Mesothelial cell of epicardium (in vitro differentiated cells): ENCODE results near the gene STK32B. TPM values are rescaled to one million over a fixed set of nuclear protein-coding genes. Genes with fewer than 3 reads are reported as not detected.

Experiments
- DNase-seq, 2 experiments: peaks; one replicate each; pipeline ENCODE4 v3.0.0; 2021; ENCODE audit warnings: low spot score in 2 of 2; ENCODE audit not compliant: unreplicated experiment in 2 of 2
- H3K27ac Mint-ChIP-seq: 2 replicates; pipeline ENCODE4 v1.8.0; 2021; ENCODE audit warnings: mixed read lengths
- H3K27me3 Mint-ChIP-seq: 2 replicates; pipeline ENCODE4 v1.8.0; 2021; ENCODE audit warnings: low read depth, mixed read lengths
- H3K36me3 Mint-ChIP-seq: 2 replicates; pipeline ENCODE4 v1.8.0; 2021; ENCODE audit warnings: mixed read lengths
- H3K4me1 Mint-ChIP-seq: 2 replicates; pipeline ENCODE4 v1.8.0; 2021; ENCODE audit warnings: mixed read lengths
- H3K4me3 Mint-ChIP-seq: 2 replicates; pipeline ENCODE4 v1.8.0; 2021; ENCODE audit warnings: mild to moderate bottlenecking, moderate library complexity, mixed read lengths
- H3K9me3 Mint-ChIP-seq: 2 replicates; pipeline ENCODE4 v1.8.0; 2021; ENCODE audit warnings: mixed read lengths
- total RNA-seq: library from RNA; stranded (reverse); gene quantifications from 3 replicates; pipeline ENCODE4 v1.2.1, GENCODE V29; 2021
- TF ChIP-seq, protein P1 (sequence below): fragments of 200-600 bp; sonication (generic); IDR thresholded peaks from one replicate; pipeline ENCODE4 v1.5.0; 2021; ENCODE audit warnings: antibody characterized with exemption; ENCODE audit not compliant: unreplicated experiment

The STK32B gene
- total RNA-seq, 1 donor from 2014 or later, result 0.96 TPM

- H3K4me1 Mint-ChIP-seq, result no peaks in the 10 kb centered on the region
- H3K9me3 Mint-ChIP-seq, result no peaks in the 10 kb centered on the region
- no peaks in the 10 kb centered on the region for H3K36me3 Mint-ChIP-seq
- TF ChIP-seq, protein P1, sequence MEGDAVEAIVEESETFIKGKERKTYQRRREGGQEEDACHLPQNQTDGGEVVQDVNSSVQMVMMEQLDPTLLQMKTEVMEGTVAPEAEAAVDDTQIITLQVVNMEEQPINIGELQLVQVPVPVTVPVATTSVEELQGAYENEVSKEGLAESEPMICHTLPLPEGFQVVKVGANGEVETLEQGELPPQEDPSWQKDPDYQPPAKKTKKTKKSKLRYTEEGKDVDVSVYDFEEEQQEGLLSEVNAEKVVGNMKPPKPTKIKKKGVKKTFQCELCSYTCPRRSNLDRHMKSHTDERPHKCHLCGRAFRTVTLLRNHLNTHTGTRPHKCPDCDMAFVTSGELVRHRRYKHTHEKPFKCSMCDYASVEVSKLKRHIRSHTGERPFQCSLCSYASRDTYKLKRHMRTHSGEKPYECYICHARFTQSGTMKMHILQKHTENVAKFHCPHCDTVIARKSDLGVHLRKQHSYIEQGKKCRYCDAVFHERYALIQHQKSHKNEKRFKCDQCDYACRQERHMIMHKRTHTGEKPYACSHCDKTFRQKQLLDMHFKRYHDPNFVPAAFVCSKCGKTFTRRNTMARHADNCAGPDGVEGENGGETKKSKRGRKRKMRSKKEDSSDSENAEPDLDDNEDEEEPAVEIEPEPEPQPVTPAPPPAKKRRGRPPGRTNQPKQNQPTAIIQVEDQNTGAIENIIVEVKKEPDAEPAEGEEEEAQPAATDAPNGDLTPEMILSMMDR, result no peak
- no peak overlapping the region for H3K27ac Mint-ChIP-seq
- no peak overlapping the region for H3K4me3 Mint-ChIP-seq
- no peak for DNase-seq
- peaks cover 2% of the 10 kb centered on the region for H3K27me3 Mint-ChIP-seq
These were observed 313.1 kb downstream of the STK32B start for GRCh38 chr4:5364406-5364805.

DNA sequence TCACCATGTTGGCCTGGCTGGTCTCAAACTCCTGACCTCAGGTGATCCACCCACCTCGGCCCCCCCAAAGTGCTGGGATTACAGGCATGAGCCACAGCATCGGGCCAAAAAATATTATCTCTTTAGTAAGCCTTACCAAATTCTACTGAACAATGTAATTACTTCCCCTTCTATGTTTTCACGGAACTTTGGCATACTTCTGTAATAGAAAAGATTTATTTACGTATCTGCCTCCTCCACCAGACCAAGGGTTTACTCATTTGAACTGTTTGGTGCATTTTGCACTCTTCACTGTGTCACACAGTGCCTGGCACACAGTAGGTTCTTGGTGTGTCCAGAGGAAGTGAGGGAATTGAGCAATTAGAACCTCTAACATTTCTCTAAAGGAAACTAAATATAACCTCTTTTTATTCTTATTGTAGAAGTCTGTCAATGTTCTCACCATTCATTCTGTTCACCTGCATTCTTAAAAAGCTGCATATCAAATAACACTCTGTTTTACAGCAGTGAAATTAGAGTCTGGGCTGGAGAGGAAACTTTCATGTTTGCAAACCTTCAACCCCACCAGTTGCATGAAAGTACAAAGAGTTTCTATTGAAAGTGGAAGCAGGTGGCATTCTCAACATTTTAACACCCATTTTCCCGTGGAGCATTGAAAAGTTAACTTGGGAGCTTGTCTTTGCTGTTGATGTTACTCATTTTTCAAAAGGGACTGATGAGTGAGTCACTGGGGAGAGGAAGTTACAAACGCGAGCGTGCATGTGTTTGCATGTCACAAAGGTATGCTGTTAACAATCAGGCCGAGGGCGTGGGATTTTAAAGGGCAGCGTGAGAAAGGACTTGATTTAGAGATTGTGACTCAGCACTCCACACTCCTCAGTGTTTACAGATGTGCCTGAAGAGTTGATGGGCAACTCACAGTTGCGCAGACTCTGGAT, 314.1 kb downstream of the STK32B start:
- Mint-ChIP-seq H3K4me3 (no peak overlapping the region), H3K27me3 (no peaks in the 10 kb centered on the region), H3K9me3 (no peaks in the 10 kb centered on the region), H3K36me3 (no peaks in the 10 kb centered on the region), H3K27ac (no peak overlapping the region), H3K4me1 (no peaks in the 10 kb centered on the region)
- TF ChIP-seq, protein P1, result no peak
- no peak for DNase-seq

DNA sequence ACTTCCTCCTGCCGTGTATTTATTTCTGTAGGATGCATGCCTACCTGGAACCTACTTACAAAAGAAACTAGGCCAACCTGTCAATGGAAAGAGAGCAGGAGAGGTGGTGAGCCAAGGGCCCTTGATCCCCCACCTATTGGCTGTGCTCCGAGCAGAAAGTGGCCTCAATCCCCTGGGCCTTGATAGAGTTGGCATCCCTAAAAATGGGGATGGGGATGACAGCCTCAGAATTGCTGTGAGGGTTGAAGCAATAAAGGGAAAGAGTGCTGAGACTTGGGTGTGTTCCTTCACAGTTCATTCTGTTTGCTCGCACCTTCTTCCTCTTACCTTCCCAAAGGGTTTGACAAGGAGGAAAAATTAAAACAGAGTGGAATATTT, 314.7 kb downstream of the STK32B start:
- TF ChIP-seq, protein P1, result no peak
- H3K9me3 Mint-ChIP-seq, result peaks cover 2% of the 10 kb centered on the region
- no peaks in the 10 kb centered on the region for H3K27me3 Mint-ChIP-seq
- no peaks in the 10 kb centered on the region for H3K36me3 Mint-ChIP-seq
- H3K4me1 Mint-ChIP-seq, result no peaks in the 10 kb centered on the region
- no peak overlapping the region for H3K27ac Mint-ChIP-seq
- DNase-seq, result no peak
- no peak overlapping the region for H3K4me3 Mint-ChIP-seq

DNA sequence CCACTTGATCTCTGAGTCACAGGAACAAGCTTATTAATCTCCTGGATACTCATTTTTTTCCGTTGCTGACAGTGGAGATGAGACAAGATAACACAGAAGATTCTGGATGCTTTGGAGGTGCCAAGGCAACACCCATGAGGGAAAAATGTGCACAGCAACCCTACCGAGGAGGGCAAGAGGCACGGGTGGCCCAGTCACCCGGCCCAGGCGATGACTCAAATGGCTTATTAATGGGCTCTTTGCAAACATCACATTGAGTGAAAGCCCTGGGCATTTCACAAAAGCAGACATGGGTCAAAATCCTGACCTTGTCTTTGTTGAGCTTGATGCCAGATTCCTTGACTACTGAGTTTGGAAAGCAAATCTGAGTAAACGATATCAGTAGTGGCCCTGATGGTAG, 315.1 kb downstream of the STK32B start:
- no peaks in the 10 kb centered on the region for H3K4me1 Mint-ChIP-seq

DNA sequence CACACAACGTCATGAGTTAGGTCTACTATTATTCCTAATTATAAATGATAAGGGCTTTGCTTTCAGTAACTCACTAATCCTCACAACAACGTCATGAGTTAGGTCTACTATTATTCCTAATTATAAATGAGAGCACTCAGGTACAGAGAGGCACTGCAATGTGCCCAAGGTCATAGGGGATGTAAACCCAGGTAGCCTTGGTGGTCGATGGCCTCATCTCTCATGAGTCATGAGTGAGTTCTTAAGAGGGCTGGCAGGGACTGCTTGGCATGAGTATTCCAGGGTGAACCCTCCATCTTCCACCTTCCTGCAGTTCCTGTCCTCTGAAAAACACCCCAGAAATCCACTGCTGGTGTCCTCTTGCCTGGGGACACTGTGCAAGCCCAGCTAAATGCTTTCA, 317.1 kb downstream of the STK32B start:
- Mint-ChIP-seq H3K9me3 (peaks cover 4% of the 10 kb centered on the region), H3K27me3 (no peaks in the 10 kb centered on the region), H3K36me3 (no peaks in the 10 kb centered on the region), H3K4me3 (no peak overlapping the region), H3K4me1 (no peaks in the 10 kb centered on the region), H3K27ac (no peak overlapping the region)
- no peak for DNase-seq
- TF ChIP-seq, protein P1, result no peak

More for the DNA sequence above, 315.1 kb downstream of the STK32B start:
- Mint-ChIP-seq H3K9me3 (peaks cover 4% of the 10 kb centered on the region), H3K27me3 (no peaks in the 10 kb centered on the region), H3K4me3 (no peak overlapping the region), H3K36me3 (no peaks in the 10 kb centered on the region), H3K27ac (no peak overlapping the region)
- TF ChIP-seq, protein P1, result no peak
- no peak for DNase-seq
